Endodermal cell (in vitro differentiated cells): ENCODE results near the gene SRGAP1. TPM values are rescaled to one million over a fixed set of nuclear protein-coding genes. Genes with fewer than 3 reads are reported as not detected.

Source experiments
- DNase-seq: peaks from one replicate; pipeline ENCODE4 v3.0.0-alpha.2; 2017
- H3K27ac ChIP-seq: 2 replicates; pipeline ENCODE4 v1.5.1; 2013; ENCODE audit warnings: mild to moderate bottlenecking, low read depth, low read length, moderate library complexity
- H3K27me3 ChIP-seq: 2 replicates; pipeline ENCODE4 v1.6.1; 2013; ENCODE audit warnings: mild to moderate bottlenecking, low read length, moderate library complexity; ENCODE audit not compliant: insufficient read depth, control insufficient read depth, poor library complexity, severe bottlenecking
- H3K36me3 ChIP-seq: 2 replicates; pipeline ENCODE4 v1.7.0; 2013; ENCODE audit warnings: mild to moderate bottlenecking, low read length, moderate library complexity; ENCODE audit not compliant: control insufficient read depth, insufficient read depth
- H3K4me1 ChIP-seq: one replicate; pipeline ENCODE4 v1.7.0; 2013; ENCODE audit warnings: low read length; ENCODE audit not compliant: control insufficient read depth, insufficient read depth
- H3K4me3 ChIP-seq: 2 replicates; pipeline ENCODE4 v1.5.1; 2013; ENCODE audit warnings: mild to moderate bottlenecking, low read length, moderate library complexity
- H3K9ac ChIP-seq: 2 replicates; pipeline ENCODE4 v1.6.1; 2013; ENCODE audit warnings: mild to moderate bottlenecking, low read length, moderate library complexity; ENCODE audit not compliant: poor library complexity, severe bottlenecking; ENCODE audit errors: extremely low read depth
- H3K9me3 ChIP-seq: 2 replicates; pipeline ENCODE4 v1.6.1; 2013; ENCODE audit warnings: mild to moderate bottlenecking, low read length, moderate library complexity; ENCODE audit not compliant: control insufficient read depth
- H3K27ac Mint-ChIP-seq: 2 replicates; pipeline ENCODE4 v1.8.0; 2020; ENCODE audit warnings: mixed read lengths
- H3K27me3 Mint-ChIP-seq: 2 replicates; pipeline ENCODE4 v1.8.0; 2021; ENCODE audit warnings: mild to moderate bottlenecking, mixed read lengths; ENCODE audit not compliant: insufficient read depth
- H3K36me3 Mint-ChIP-seq: 2 replicates; pipeline ENCODE4 v1.8.0; 2020; ENCODE audit warnings: low read depth, mixed read lengths
- H3K4me1 Mint-ChIP-seq: 2 replicates; pipeline ENCODE4 v1.8.0; 2020; ENCODE audit warnings: mixed read lengths
- H3K4me3 Mint-ChIP-seq: 2 replicates; pipeline ENCODE4 v1.8.0; 2020; ENCODE audit warnings: mild to moderate bottlenecking, moderate library complexity, mixed read lengths
- H3K9me3 Mint-ChIP-seq: 2 replicates; pipeline ENCODE4 v1.8.0; 2020; ENCODE audit warnings: mild to moderate bottlenecking, mixed read lengths
- WGBS, 2 experiments: methylation state at CpG; one replicate each; pipeline versions ENCODE4 v1.1.5 to v1.1.7; 2013; ENCODE audit warnings: missing lambda C conversion rate in 2 of 2, mixed read lengths in 1 of 2; ENCODE audit not compliant: insufficient coverage in 1 of 2, insufficient read length in 1 of 2; 5-methylcytosine and 5-hydroxymethylcytosine counted together
- total RNA-seq, 2 donors: library from RNA; stranded (reverse); fragmentation: NEBNext Ultra II Directional in 1 of 2; extraction: Animal tissue kit (Norgen Biotek cat#: 25700) in 1 of 2; gene quantifications; 2 replicates in 1 of 2; 3 replicates in 1 of 2; pipeline ENCODE4 v1.2.1, GENCODE V29; 2021
- TF ChIP-seq, protein P1 (sequence below): fragments of 200-600 bp; sonication (generic); conservative IDR thresholded peaks from 2 replicates; pipeline ENCODE4 v1.5.0; 2021; ENCODE audit warnings: antibody characterized with exemption, mild to moderate bottlenecking

Gene SRGAP1
- total RNA-seq, 2 donors from 2014 or later: 10.6 to 13.4 TPM

DNA sequence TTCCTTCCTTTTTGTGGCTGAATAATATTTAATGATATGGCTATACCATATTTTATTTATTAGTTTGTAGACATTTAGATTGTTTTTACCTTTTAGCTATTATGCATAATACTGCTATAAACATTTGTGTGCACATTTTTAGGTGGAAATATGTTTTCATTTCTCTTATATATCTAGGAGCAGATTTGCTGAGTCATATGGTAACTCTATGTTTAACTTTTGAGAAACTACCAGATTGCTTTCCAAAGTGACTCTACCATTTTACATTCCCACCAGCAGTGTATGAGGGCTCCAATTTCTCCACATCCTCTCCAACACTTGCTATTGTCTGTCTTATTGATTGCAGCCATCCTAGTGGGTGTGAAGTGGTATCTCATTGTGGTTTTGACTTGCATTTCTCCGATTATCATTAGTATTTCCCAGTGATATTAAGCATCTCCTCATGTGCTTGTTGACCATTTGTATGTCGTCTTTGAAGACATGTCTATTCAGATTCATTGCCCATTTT, 217.4 kb downstream of the SRGAP1 start:
- peaks cover 16% of the 10 kb centered on the region for H3K4me1 ChIP-seq
- no peak overlapping the region for H3K4me3 ChIP-seq
- peaks cover 4% of the 10 kb centered on the region for H3K36me3 Mint-ChIP-seq
- no peak overlapping the region for H3K27ac Mint-ChIP-seq
- no peaks in the 10 kb centered on the region for H3K27me3 ChIP-seq
- peaks cover 17% of the 10 kb centered on the region for H3K4me1 Mint-ChIP-seq
- H3K9me3 ChIP-seq: no peaks in the 10 kb centered on the region
- H3K36me3 ChIP-seq: peaks cover 7% of the 10 kb centered on the region
- no peaks in the 10 kb centered on the region for H3K9me3 Mint-ChIP-seq
- no peak overlapping the region for H3K4me3 Mint-ChIP-seq
- no peak overlapping the region for H3K9ac ChIP-seq
- TF ChIP-seq, protein P1, sequence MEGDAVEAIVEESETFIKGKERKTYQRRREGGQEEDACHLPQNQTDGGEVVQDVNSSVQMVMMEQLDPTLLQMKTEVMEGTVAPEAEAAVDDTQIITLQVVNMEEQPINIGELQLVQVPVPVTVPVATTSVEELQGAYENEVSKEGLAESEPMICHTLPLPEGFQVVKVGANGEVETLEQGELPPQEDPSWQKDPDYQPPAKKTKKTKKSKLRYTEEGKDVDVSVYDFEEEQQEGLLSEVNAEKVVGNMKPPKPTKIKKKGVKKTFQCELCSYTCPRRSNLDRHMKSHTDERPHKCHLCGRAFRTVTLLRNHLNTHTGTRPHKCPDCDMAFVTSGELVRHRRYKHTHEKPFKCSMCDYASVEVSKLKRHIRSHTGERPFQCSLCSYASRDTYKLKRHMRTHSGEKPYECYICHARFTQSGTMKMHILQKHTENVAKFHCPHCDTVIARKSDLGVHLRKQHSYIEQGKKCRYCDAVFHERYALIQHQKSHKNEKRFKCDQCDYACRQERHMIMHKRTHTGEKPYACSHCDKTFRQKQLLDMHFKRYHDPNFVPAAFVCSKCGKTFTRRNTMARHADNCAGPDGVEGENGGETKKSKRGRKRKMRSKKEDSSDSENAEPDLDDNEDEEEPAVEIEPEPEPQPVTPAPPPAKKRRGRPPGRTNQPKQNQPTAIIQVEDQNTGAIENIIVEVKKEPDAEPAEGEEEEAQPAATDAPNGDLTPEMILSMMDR: no peak
- H3K27me3 Mint-ChIP-seq: no peaks in the 10 kb centered on the region
- H3K27ac ChIP-seq: no peak overlapping the region
- 82% methylated on average over 2 of the region's 2 CpGs; no CpG with 5 or more reads in 1 of the 2 experiments for WGBS, 2 experiments
- DNase-seq: no peak

DNA sequence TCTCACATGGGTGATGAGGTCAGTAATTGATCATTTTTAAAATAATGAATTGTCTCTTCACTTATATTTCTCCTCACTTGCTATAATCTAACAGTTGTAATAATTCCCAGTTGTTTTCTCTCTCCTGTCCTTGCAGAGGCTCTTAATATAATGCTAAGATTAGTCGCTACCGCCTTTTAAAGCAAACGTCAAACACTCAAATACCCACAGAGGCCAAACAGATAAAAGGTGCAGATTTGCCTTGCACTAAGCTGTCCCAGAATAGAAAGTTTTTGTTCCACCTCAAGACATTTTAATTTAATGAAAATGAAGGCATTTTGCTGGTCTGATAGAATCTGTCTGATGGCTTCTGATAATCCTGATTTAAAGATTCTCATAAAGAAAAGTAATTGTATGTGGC, 218.6 kb downstream of the SRGAP1 start:
- Histone ChIP-seq H3K9me3 (no peaks in the 10 kb centered on the region), H3K36me3 (peaks cover 7% of the 10 kb centered on the region), H3K4me3 (no peak overlapping the region), H3K27me3 (no peaks in the 10 kb centered on the region), H3K9ac (no peak overlapping the region), H3K4me1 (peaks cover 9% of the 10 kb centered on the region), H3K27ac (no peak overlapping the region)
- Mint-ChIP-seq H3K36me3 (peaks cover 4% of the 10 kb centered on the region), H3K4me1 (peaks cover 13% of the 10 kb centered on the region), H3K27ac (no peak overlapping the region), H3K9me3 (no peaks in the 10 kb centered on the region), H3K27me3 (no peaks in the 10 kb centered on the region), H3K4me3 (no peak overlapping the region)
- TF ChIP-seq, protein P1: no peak
- DNase-seq: no peak
- WGBS, 2 experiments: 95% methylated on average over 3 of the region's 3 CpGs; no CpG with 5 or more reads in 1 of the 2 experiments

DNA sequence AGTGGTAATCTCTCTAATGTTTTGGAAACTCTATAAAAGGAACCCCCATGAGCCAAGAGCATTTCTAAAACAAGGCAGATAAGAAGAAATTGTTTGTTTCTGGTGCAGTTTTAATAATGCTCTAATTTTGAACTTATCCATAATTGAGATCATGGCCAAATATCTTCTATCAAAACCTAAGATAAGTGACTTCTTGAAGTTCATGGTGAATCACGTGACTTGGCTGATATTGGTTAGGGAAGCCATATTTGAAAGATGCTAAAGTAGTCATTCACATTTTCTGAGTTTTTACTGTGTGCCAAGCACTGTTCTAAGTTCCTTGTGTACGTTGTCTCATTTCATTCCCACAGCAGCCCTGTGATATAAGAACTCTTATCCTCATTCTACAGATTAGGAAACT, 219.7 kb downstream of the SRGAP1 start:
- H3K4me3 ChIP-seq: no peak overlapping the region
- H3K4me1 ChIP-seq: peaks cover under 1% of the 10 kb centered on the region
- WGBS, 2 experiments: 92% methylated on average over 2 of the region's 2 CpGs; no CpG with 5 or more reads in 1 of the 2 experiments
- no peaks in the 10 kb centered on the region for H3K27me3 Mint-ChIP-seq
- peaks cover 4% of the 10 kb centered on the region for H3K4me1 Mint-ChIP-seq
- H3K4me3 Mint-ChIP-seq: no peak overlapping the region
- H3K36me3 Mint-ChIP-seq: peaks cover 4% of the 10 kb centered on the region
- no peak overlapping the region for H3K9ac ChIP-seq
- H3K9me3 ChIP-seq: no peaks in the 10 kb centered on the region
- H3K27me3 ChIP-seq: no peaks in the 10 kb centered on the region
- TF ChIP-seq, protein P1: no peak
- H3K9me3 Mint-ChIP-seq: no peaks in the 10 kb centered on the region
- no peak overlapping the region for H3K27ac ChIP-seq
- H3K27ac Mint-ChIP-seq: no peak overlapping the region
- no peak for DNase-seq
- H3K36me3 ChIP-seq: peaks cover 7% of the 10 kb centered on the region
